Anterior cingulate cortex (tissue), 58 donors: ENCODE data around the gene ACTA2.

Source experiments
- DNase-seq, 58 donors: peaks; one replicate each; lab custom pipeline; 2025; lab: John Stamatoyannopoulos, UW

Gene ACTA2

DNA sequence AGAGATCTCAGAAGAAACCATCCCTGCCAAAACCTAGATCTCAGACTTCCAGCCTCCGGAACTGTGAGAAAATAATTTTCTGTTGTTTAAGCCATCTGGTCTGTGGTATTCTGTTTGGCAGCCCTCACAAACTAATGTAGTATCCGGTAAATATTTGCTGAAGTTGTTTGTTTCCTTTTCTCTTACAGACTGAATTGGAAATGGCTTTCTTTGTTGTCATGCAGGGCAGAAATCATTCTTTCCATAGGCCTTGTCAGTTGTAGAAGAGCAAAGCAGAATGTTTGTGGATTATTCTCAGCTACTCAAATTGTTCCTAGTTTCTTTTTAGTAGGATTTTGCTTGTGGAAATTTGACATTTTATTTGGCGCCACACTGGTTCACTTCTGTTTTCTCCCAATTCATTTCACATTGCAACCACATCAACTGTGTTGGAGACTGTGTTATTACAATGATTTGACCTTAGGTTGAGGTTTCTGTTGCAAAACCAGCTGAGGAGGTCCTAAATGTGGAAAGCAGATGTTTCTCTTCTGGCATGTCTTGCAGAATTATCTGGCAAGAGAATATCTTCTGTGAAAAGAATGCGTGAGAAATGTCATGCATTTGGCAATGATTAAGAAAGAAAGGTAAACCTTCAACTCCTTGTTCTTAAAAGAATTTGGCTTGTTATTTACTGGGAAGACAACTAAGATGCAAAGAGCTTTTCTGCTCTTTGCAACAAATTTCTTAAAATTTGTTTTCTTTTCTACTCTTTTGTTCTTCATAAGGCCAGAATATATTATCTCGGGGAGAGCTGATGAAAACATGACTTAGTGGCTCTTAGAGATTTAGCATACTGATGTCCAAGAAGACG is 25.8 kb downstream of the ACTA2 start:
- DNase-seq, result peak in 1 of 58 donors; percentile 13

DNA sequence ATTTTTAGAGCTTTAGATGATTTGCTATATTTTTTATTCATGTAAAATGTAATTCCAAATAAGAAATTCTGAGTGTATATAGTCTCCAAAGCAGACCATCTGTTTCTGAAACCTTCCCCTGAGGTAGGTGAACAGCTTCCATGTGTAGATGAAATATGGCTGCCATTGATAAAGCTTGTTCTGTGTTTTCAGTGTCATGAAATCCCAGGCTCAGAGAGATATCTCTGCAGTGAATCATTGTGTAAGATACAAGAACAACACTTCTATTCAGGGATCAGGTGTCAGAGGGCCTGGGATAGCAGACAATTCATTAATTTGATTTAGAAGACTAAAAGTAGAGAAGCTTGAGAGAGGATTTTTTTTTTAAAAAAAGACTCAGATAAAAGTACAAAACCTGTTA is 29.1 kb downstream of the ACTA2 start:
- DNase-seq, result no peak

GRCh38 chr10:88922041-88922440 is 30.5 kb downstream of the ACTA2 start:
- DNase-seq, result no peak

DNA sequence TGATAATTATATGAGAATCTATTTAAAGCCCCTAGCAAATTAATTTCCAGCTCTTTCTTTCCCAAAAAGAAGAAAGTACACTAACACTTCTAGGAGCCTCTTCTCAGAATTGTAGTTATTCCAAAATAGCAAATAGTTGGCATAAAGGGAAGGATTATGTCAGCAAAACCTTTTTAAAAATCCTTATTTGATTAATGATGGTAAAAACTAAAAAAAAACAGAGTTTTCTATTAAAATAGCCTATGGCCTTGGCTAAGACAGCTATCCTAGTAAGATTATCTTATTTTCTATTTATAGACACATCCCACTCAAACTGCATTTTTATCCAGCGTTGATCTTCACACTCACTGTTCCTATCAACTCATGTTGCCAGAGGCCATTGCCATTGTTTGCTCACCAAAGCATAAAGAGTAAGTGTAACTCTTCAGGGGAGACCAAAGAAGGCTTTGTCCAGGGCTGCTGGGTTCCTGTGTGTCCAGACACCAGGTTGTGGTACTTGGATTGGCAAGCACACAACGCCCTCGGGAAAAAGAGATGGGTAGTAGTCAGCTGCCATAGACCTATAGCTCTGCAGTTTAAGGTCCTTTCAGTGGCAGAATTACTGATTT is 31.5 kb downstream of the ACTA2 start:
- DNase-seq, result no peak

- no peak for DNase-seq
These were observed 32.4 kb downstream of the ACTA2 start for GRCh38 chr10:88920198-88920597.

DNA sequence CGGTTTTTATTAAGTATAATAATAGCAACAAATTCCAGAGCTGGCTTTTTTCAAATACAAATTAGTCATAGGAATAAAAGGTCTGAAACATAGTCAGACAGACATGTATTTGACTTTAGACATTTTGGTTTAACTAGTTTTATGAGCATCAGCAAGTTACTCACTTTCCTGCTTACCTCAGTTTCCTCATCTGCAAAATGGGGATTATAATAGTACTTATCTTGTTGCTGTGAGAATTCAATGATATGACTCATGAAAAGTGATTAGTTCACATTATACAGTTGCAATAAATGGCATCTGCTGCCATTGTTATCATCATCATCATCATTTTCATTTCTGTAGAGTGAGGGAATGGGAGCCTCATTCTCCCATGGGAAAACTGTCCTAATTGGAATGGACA is 33.5 kb downstream of the ACTA2 start:
- no peak for DNase-seq

GRCh38 chr10:88918191-88918905 is 34.2 kb downstream of the ACTA2 start:
- no peak for DNase-seq

GRCh38 chr10:88916986-88917385 is 35.6 kb downstream of the ACTA2 start:
- DNase-seq, result no peak

DNA sequence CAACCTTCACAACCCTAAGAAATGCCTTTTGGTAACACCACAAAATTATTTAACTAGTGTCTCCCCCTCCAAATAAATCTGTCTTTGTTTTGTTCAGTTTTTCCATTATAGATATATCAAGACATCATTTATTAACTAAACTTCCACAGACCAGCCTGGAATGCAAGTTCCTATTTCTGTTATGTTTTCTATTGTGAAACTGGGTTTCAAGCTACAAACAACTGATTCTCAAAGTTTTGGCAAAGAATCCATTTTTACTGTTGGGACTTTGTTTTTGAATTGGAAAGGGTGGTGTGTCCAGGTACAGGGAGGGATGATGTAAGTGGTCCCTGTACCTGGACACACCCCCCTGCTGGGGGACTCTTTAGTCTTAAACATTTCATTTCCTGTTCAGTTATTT is 36.3 kb downstream of the ACTA2 start:
- DNase-seq, result no peak

GRCh38 chr10:88915781-88916180 is 36.8 kb downstream of the ACTA2 start:
- DNase-seq, result no peak

DNA sequence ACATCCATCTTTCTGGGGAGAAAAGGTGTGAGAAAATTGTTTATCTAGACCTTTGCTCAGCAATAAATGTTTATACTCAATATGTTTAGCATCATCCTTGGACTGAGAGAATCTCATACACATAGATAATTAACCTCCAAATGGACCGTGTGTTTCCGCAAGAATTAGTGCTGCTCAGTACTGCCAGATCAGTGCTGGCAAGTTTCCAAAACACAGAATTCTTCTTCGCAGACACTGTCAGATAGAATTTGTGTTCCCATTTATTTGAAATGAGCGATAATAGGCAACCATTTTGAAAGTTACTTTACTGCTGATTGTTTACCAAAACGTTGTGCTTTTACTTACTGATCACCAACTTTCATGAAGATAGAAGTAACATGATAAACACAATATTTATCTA is 38.8 kb downstream of the ACTA2 start:
- DNase-seq, result no peak

DNA sequence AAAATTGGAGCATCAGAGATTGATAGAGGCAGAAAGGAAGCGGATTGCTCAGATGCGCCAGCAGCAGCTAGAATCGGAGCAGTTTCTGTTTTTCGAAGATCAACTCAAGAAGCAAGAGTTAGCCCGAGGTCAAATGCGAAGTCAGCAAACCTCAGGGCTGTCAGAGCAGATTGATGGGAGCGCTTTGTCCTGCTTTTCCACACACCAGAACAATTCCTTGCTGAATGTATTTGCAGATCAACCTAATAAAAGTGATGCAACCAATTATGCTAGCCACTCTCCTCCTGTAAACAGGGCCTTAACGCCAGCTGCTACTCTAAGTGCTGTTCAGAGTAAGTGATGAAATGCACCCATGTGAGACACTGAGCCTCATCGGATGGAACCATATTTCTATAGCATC is 39.4 kb downstream of the ACTA2 start:
- DNase-seq, result no peak

DNA sequence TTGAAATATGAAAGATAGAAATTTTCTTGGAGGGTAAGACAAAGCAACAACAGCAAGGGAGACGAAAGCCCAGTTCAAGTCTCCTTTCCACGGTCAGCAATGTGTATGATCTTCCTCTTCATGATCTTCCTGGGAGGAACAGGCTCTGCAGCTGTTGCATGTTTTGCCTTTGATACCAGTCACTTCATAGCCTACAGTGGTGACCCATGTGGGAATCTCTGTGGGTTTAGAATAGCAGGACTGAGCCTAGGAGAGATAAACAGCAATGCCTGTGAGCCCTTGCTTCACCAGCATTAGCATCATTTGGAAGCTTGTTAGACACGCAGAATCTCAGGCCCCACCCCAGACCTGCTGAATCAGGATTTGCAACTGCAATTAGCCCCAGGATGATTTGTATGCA is 40.7 kb downstream of the ACTA2 start:
- DNase-seq, result no peak

DNA sequence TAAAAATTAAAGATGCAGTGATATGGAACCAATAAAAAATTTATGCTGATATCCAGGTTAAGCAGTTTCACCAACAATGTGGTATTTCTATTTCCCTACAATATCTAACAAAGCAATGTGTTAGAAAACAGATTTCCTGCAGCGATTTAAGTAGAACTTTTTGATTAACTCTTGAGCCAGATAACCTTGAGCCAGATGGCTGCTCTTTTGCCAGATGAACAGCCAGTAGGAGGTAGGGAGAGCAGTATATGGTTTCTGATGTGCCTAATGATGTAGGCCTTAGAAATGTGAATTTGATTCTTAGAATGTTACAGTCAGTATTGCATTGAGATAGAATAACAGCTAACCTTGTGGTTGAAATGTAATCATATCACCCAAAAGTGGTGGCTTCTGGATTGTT is 41.5 kb downstream of the ACTA2 start:
- no peak for DNase-seq

DNA sequence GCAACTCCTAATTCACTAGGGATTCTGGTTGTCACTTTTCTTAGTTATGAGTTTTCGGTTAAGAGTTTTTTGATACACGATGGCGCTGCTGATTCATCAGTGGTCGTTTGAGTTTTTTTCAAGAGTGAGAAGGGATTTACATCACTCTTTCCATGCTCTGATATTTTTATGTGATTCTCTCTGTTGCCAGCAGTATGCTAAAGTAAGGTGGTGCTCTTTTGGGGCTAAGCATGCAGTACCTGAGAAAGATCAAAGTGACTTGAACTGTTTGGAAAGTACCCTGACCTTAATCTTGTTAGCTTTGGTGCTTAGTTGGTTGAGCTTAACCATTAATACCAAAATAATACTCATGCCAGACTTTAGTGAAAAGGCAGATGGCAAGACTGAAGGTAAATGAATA is 44.4 kb downstream of the ACTA2 start:
- no peak for DNase-seq

GRCh38 chr10:88906921-88907320 is 45.7 kb downstream of the ACTA2 start:
- DNase-seq, result no peak

- DNase-seq, result no peak
These were observed 48.9 kb downstream of the ACTA2 start for GRCh38 chr10:88903715-88904114.

GRCh38 chr10:88901984-88902789 is 50.4 kb downstream of the ACTA2 start:
- DNase-seq, result no peak

- DNase-seq, result peak in 1 of 58 donors; percentile 33
These were observed 51.2 kb downstream of the ACTA2 start for GRCh38 chr10:88901206-88901983.

DNA sequence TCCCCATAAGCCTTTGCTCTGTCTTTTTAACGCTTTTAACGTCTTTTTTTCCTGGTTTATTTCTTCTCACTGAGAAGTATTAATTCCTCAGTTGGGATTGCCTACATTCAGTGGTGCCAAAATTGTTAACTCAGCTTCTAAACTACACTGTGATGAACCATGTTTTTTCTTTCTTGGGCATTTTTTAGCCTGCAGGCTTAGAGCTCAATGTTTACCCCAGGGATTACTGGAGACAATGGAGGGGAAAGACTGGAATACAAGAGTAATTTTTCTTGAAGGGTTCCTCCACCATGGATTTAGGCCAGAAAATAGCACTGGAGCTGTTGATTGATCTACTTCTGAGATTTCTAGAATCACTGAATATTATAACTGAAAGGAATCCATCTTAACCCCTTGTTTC is 52.7 kb downstream of the ACTA2 start:
- DNase-seq, result no peak
